ENCODE data around the gene WDR55. TPM values are rescaled to one million over a fixed set of nuclear protein-coding genes. Genes with fewer than 3 reads are reported as not detected.

WDR55 gene, protein sequence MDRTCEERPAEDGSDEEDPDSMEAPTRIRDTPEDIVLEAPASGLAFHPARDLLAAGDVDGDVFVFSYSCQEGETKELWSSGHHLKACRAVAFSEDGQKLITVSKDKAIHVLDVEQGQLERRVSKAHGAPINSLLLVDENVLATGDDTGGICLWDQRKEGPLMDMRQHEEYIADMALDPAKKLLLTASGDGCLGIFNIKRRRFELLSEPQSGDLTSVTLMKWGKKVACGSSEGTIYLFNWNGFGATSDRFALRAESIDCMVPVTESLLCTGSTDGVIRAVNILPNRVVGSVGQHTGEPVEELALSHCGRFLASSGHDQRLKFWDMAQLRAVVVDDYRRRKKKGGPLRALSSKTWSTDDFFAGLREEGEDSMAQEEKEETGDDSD
- total RNA-seq = 34.9 and 36.7 TPM in 2 replicates

DNA sequence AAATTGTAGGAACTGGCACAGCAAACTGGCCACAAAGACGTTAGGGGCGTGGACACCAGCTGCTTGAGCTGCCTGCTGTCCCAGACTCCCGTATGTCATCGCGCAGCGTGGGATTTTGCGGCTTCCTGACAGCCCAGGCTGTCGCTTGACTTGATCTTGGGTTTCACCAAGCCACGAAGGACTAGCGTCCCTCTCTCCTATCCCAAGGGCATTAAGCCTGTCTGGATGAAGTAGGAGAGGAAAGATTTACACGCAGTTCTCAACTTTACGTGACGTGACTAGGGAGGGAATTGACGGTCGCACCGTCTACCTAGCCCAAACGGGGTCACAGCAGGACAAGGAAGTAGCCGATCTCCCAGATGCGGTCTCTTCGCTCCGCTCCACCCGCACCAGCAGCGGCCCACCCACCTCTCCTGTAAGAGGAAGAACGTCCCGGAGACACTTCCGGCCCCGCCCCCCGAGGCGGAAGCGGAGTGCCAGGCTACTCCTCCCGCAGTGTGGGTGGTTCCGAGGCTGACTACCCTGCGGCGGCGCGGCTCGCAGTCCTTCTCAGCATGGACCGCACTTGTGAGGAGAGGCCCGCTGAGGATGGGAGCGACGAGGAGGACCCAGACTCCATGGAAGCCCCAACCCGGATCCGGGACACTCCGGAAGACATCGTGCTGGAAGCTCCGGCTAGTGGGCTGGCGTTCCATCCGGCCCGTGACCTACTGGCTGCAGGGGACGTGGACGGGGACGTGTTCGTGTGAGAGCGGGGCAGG, at the start of gene WDR55:
Gene WDR55 (plus strand): TSS at position 546 of the 761 bp plus-strand sequence. CDS start 9 bp downstream, at position 555.

DNA sequence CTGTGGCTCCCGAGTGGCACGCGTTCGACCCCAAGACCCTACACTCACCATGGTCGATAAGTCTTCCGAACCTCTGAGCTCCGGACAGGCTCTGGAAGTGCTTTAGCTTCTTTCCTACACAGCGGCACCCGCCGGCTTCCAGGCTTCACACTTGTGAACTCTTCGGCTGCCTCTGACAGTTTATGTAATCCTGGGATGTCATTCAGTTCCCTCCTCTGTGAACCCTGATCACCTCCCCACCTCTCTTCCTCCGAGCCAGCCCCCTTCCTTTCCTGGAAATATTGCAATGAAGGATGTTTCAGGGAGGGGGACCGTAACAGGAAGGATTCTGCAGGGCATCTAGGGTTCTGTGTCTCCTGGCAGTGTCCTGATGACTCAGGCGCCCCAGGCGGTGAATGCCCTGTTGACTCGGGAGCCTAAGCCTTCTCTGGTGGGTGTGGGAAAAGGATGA, 31.7 kb upstream of the WDR55 start, which contains the start of gene CD14:
Gene CD14 (minus strand): TSS at position 155 of the 451 bp plus-strand sequence. CDS start 104 bp downstream, at position 51.

DNA sequence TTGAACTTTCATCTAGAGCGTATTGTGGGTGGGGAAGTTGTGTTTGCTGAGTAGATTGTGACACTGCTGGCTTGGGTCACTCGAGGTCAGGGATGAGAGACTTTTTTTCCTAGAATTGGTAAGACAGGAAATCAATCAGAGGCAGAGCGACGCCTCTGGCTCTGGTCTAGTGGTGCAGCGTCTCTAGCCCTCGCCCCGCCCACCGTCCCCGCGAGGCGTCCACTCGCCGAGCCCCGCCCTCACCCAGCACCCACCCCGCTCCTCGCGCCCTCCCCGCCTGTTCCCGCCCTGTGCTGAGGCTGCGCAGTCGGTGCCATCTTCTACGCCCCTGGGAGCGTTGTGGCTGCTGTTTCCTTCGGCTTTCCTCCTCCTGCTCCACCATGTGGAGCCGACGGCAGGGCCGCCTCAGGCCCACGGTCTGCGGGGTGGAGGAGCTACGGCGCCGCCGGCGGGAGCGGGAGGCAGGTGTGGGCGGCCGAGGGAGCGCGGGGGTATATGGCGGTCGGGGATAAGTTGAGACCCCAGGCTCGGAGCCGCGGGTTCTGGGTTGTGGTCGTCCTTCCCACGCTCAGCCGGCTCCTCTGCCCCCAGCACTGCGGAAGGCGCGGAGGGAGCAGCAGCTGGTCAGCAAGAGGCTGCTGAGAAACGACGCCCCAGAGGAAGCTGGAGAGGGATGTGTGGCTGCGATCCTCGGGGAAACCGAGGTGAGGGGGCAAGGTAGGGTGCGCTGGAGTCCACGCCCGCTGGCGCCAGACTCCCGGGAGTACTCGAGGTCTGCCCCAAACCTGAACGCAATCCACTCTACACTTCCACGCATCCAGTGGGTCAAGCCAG, 25.3 kb upstream of the WDR55 start, which contains the start of gene TMCO6:
Gene TMCO6 (plus strand): TSS at position 304 of the 834 bp plus-strand sequence. CDS start 77 bp downstream, at position 381.

DNA sequence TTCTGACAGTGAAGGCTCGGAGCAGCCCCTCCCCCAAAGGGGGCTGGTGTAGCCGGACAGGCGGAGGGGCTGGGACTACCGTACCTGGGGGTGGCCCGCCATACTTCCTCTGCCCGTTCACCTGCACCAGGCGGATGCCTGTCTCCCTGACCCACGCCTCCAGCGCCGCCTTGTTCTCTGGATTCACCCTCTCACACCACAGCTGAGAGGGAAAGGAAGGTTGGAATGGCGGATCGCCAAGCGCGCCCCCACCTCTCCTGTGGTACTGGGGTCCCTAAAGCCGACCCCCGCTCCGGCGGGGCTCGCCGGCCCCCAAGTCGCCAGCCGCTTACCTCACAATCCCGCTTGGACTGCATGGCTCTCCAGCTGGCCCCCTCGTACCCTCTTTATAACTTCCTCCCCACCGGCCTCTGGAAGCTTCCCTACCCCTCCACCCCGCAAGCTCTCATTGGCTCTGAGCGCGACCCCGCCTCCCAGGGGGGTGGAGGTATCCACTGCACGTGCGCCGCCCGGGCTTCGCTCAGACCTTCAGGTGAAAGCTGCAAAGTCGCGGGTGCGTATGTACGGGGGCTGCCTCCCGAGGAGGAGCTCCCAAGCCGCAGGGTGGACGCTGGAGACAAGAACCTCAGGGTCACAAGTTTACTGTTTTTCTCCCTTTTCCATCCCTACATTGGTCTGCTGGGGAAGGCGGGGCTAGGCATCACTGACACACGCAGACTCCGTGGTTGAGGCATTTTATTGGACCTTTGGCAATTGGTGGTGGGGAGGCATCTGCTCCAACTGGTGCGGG, 8.7 kb downstream of the WDR55 start, which contains the start of gene DND1:
Gene DND1 (minus strand): TSS at position 390 of the 790 bp plus-strand sequence. CDS start 34 bp downstream, at position 356.

DNA sequence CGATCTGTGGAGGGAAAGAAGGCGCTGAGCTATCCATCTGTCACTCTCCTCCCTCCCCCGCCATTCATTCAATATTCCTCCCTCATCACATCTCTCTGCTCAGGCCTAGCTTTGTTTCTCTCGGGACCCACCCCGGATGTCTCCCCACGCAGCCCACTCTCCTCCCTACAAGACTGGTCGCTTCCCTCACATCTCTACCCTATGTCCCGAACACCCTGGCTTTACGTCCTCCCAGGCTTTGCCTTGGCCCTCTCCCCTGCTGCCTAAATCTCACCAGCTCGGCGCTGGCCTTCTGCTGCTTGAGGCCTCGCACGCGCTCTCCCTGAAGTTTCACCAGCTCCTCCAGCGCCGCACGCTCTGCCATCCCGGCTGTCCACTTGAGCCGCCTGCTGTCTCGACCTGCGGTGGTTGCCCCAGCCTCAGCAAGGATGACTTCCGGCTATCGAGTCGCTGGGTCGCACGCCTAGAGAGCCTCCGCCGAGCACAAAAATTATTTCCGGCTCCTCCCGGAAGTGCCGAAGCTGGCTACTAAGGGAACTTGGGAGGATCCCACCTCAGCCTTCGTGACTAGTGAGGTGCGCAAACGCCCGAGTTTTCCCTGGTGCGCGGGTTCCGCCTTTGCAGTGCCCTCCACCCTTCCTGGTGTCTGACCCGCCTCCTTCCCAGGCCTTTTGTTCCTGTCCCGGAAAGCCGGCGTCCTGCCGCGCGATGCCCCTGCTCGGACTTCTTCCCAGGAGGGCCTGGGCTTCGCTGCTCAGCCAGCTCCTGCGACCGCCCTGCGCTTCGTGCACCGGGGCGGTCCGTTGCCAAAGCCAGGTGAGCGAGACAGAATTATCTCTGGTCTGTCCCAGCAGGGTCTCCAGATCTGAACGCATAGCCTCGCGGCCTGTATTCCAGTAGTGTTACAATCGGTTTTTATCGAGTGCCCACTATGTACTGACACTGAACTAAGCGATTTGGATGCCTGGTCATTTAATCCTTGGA, 26.5 kb downstream of the WDR55 start, which contains the start of the genes HARS1 and HARS2:
Gene HARS1 (minus strand): TSS at position 430 of the 984 bp plus-strand sequence. CDS start 66 bp downstream, at position 364.
Gene HARS2 (plus strand): TSS at position 515 of the 984 bp plus-strand sequence. CDS start 194 bp downstream, at position 709.

DNA sequence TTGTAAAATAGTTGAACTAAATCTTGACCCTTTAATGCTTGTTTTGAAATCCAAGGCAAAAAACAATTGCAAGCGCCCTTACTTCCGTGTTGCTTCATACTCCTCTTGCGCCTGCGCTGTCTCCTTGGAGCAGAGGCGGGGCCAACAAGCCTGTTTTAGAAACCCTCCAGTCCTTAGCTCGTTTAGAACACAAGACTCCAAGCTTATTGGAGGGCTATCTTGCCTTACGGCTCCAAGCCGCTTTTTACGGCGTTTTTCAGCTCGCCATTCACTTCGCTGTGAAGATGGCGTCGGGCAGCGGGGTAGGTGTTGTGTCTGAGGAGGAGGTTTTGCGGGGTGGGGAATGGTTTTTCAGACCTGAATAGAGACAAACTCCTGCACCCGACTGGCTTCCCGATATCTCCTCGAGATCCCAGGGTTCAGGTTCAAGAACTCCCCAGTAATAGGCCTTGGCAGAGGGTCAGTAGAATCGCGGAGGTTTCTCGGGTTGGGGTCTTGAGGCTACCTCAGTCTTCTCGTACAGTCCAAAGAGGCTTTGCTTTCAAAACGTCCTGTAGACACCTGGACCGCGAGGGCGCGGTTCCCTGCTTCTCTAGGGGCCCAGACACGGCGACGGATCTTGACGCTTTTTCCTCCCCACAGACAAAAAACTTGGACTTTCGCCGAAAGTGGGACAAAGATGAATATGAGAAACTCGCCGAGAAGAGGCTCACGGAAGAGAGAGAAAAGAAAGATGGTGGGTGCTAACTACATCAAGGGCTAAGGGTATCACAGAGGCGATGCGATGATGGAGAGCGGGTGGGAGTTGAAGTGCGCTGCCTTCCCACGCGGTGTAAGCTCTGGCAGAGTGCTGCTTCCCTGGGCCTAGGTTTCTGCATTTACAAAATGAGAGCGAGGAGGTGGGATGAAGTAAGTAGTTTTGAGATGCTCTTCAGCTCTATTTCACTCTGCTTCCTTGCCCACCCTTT, 35.8 kb downstream of the WDR55 start, which contains the start of gene ZMAT2:
Gene ZMAT2 (plus strand): TSS at position 271 of the 968 bp plus-strand sequence. CDS start 14 bp downstream, at position 285.

Other genes with a start within 250 kb of the WDR55 start
- 1.5 and 3.3 TPM in 2 replicates for gene EIF4EBP3, start 117.2 kb upstream of the WDR55 start, total RNA-seq
- 33.7 and 44.9 TPM in 2 replicates for gene SRA1, start 107.4 kb upstream of the WDR55 start, total RNA-seq
- gene APBB3, start 100.3 kb upstream of the WDR55 start, total RNA-seq = 20.2 and 28.5 TPM in 2 replicates
- gene SLC35A4, start 100.1 kb upstream of the WDR55 start, total RNA-seq = 23.2 and 24.4 TPM in 2 replicates
- 0.44 and 0.50 TPM in 2 replicates for gene CD14, start 31.7 kb upstream of the WDR55 start, total RNA-seq
- gene TMCO6, start 25.5 kb upstream of the WDR55 start, total RNA-seq = 9.3 and 12.5 TPM in 2 replicates
- gene NDUFA2, start 17.3 kb upstream of the WDR55 start, total RNA-seq = 45.8 and 46.8 TPM in 2 replicates
- gene IK, start 17.1 kb upstream of the WDR55 start, total RNA-seq = 93.3 and 136 TPM in 2 replicates
- gene DND1, start 8.7 kb downstream of the WDR55 start, total RNA-seq = 0.17 and 0.29 TPM in 2 replicates
- 70.6 and 73.6 TPM in 2 replicates for gene HARS1, start 26.5 kb downstream of the WDR55 start, total RNA-seq
- 32.7 and 40.9 TPM in 2 replicates for gene HARS2, start 26.6 kb downstream of the WDR55 start, total RNA-seq
- gene ZMAT2, start 35.5 kb downstream of the WDR55 start, total RNA-seq = 51.1 and 72.0 TPM in 2 replicates
- gene PCDHA1, start 121.2 kb downstream of the WDR55 start, total RNA-seq = under 0.01 TPM in 1 of 2 replicates, not detected in the other
- 0.17 TPM in 1 of 2 replicates, not detected in the other for gene PCDHA2, start 129.9 kb downstream of the WDR55 start, total RNA-seq
- gene PCDHA3, start 136.2 kb downstream of the WDR55 start, total RNA-seq = 0.15 and 0.17 TPM in 2 replicates
- 0.29 and 0.33 TPM in 2 replicates for gene PCDHA4, start 142.2 kb downstream of the WDR55 start, total RNA-seq
- gene PCDHA5, start 156.7 kb downstream of the WDR55 start, total RNA-seq = under 0.01 TPM in 1 of 2 replicates, not detected in the other
- gene PCDHA6, start 163.1 kb downstream of the WDR55 start, total RNA-seq = 0.44 and 0.50 TPM in 2 replicates
- gene PCDHA7, start 169.4 kb downstream of the WDR55 start, total RNA-seq = 0.29 and 0.66 TPM in 2 replicates
- under 0.01 and 0.15 TPM in 2 replicates for gene PCDHA8, start 176.3 kb downstream of the WDR55 start, total RNA-seq
- under 0.01 TPM in 2 replicates for gene PCDHA9, start 183.5 kb downstream of the WDR55 start, total RNA-seq
- gene PCDHA10, start 191.0 kb downstream of the WDR55 start, total RNA-seq = under 0.01 and 0.17 TPM in 2 replicates
- gene PCDHA11, start 204.1 kb downstream of the WDR55 start, total RNA-seq = 0.29 and 0.50 TPM in 2 replicates
- under 0.01 TPM in 1 of 2 replicates, not detected in the other for gene PCDHA12, start 210.4 kb downstream of the WDR55 start, total RNA-seq
- under 0.01 TPM in 2 replicates for gene PCDHA13, start 217.2 kb downstream of the WDR55 start, total RNA-seq